ENCODE results near the gene HOXD1.
A peak's percentile ranks its signal among the peaks of the same experiment; 100 is the strongest.

HOXD1 gene

DNA sequence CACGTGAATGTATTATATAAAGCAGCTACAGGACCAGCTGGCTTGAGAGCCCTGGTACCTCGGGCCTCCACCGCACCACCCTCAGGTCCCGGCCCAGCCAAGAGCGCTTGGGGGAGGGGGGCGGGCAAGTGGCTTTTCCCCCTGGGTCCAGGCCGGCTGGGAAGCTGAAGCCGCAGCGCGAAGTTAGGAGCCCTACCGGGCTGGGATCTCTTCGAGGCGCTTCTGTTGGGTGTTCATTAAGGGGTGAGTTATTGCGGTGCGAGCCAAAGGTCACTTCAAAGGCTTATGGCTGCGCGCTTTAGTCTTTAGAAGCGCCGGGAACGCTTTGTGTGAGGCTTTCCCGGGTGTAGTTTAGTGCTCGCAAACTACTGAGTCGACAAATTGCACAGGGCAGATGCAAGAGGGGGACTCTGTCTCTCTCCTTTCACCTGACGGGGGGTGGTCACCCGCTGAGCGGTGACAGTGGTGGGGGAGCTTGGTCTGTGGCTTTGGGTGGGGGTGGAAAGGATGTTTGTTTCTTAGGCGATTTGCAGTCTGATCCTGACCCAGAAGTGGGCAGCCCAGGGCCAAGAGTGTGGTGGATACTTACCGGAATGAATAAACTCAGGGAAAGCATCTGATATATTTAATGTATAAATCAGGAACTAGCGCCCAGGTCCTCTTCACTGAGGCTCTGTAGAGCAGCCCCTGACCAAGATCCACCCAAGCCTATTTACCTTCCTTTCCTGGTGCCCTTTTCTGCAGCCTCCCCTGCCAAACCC lies 25.4 kb upstream of the HOXD1 start:
- intact Hi-C loops (cut with DNase I; ENCODE audit: low total_unique reads) = no loop called here
- H3K9me3 ChIP-seq = peaks cover 0 to 7% (median 0%) of the 10 kb centered on the region in 3 donors
- no peaks in the 10 kb centered on the region for H3K36me3 ChIP-seq
- H3K27ac ChIP-seq = no peak overlapping the region
- H3K4me3 ChIP-seq = no peak overlapping the region
- TF ChIP-seq, protein P1, sequence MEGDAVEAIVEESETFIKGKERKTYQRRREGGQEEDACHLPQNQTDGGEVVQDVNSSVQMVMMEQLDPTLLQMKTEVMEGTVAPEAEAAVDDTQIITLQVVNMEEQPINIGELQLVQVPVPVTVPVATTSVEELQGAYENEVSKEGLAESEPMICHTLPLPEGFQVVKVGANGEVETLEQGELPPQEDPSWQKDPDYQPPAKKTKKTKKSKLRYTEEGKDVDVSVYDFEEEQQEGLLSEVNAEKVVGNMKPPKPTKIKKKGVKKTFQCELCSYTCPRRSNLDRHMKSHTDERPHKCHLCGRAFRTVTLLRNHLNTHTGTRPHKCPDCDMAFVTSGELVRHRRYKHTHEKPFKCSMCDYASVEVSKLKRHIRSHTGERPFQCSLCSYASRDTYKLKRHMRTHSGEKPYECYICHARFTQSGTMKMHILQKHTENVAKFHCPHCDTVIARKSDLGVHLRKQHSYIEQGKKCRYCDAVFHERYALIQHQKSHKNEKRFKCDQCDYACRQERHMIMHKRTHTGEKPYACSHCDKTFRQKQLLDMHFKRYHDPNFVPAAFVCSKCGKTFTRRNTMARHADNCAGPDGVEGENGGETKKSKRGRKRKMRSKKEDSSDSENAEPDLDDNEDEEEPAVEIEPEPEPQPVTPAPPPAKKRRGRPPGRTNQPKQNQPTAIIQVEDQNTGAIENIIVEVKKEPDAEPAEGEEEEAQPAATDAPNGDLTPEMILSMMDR (IDR thresholded peaks at IDR 0.05) = no peak
- DNase-seq = no peak
- peaks cover 0 to 54% (median 36%) of the 10 kb centered on the region in 4 donors for H3K4me1 ChIP-seq
- H3K27me3 ChIP-seq = peaks cover 0 to 71% of the 10 kb centered on the region in 2 donors

DNA sequence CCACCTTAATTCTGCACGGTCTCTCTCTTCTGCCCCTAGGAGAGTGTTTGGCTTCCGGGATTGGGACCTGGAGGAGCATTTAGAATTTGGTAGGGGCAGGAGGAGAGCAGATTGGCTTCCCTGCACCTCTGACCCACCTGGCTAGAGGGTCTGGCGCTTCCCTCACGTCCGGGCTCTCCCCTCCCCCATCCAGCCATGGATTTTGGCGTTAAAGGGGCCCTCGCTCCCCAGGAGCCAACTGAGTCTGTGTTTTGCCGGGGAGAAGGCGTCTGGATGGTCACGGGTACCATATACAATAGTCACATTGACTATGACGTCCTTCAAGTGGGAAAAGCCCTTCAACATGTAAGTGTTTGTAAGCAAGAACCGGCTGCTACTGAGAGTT lies 24.8 kb upstream of the HOXD1 start:
- Histone ChIP-seq H3K36me3 (no peaks in the 10 kb centered on the region), H3K4me1 (peaks cover 0 to 54% (median 35%) of the 10 kb centered on the region in 4 donors), H3K9me3 (peaks cover 0 to 7% (median 0%) of the 10 kb centered on the region in 3 donors), H3K27ac (no peak overlapping the region), H3K4me3 (no peak overlapping the region), H3K27me3 (peaks cover 0 to 71% of the 10 kb centered on the region in 2 donors)
- intact Hi-C loops (cut with DNase I; ENCODE audit: low total_unique reads) = no loop called here
- DNase-seq = no peak
- TF ChIP-seq, protein P1 (IDR thresholded peaks at IDR 0.05) = no peak

DNA sequence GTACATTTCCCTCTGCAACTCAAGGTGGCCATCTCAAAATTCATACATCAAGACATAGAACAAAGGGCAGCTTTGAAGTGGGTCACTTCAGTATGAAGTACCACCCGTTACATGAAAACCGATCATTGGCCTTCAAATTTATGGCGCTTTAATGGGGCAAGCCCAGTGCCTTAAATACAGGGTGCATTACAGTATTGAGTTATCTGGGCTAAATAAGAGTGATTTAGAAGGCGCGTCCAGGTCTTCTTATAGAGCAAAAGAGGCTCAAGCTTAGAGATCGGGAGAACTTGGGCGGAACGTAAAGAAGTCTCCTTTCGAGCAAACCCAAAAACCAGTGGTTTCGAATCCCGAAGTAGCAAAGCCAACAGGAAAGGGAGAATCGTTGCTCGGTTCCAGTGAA lies 24.3 kb upstream of the HOXD1 start:
- intact Hi-C loops (cut with DNase I; ENCODE audit: low total_unique reads) = no loop called here
- no peak overlapping the region for H3K27ac ChIP-seq
- H3K9me3 ChIP-seq = peaks cover 0 to 7% (median 0%) of the 10 kb centered on the region in 3 donors
- no peaks in the 10 kb centered on the region for H3K36me3 ChIP-seq
- peaks cover 0 to 69% of the 10 kb centered on the region in 2 donors for H3K27me3 ChIP-seq
- no peak overlapping the region for H3K4me3 ChIP-seq
- H3K4me1 ChIP-seq = peaks cover 0 to 49% (median 30%) of the 10 kb centered on the region in 4 donors
- TF ChIP-seq, protein P1 (IDR thresholded peaks at IDR 0.05) = no peak
- DNase-seq = no peak

DNA sequence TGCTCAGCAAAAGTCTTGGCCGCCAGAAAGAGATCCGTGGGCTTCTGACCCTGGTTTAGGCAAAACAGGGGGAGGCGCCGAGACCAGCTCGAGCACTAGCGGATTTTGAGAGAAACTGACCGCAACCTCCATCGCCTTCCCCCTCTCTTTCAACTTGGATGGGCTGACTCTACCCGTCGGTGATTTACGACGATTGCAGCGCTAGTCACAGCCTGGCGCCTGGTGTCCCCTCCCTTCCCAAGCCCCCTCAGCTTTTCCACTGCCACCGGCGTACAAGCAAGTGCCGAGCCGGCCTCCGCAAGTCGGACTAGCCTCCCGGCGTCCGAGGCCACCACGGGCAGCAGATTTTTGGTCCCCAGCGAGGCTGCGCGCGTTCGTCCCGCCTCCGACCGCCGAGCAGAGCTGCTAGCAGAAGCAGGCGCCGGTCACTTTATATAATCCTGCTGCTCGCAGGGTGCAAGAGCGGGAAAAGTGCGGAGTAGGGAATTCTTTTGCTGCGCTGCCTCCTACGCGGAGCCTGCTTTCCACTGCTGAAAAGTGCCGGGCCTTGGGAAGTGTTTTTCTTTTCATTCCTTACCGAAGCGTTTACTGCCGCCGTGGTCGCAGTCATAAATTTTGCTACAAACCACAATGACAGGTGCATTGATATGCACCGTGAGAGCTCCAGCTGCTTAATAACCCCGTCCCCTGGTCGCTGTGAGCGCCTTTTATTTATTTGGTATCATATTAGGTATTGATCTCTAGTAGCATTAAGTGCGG lies 23.7 kb upstream of the HOXD1 start:
- peaks cover 0 to 43% (median 24%) of the 10 kb centered on the region in 4 donors for H3K4me1 ChIP-seq
- H3K9me3 ChIP-seq = peaks cover 0 to 7% (median 0%) of the 10 kb centered on the region in 3 donors
- H3K4me3 ChIP-seq = peak overlapping the region; percentile 6 to 33
- H3K27ac ChIP-seq = no peak overlapping the region
- intact Hi-C loops (cut with DNase I; ENCODE audit: low total_unique reads) = no loop called here
- H3K27me3 ChIP-seq = peaks cover 0 to 69% of the 10 kb centered on the region in 2 donors
- no peaks in the 10 kb centered on the region for H3K36me3 ChIP-seq
- no peak for DNase-seq
- TF ChIP-seq, protein P1 (IDR thresholded peaks at IDR 0.05) = no peak

DNA sequence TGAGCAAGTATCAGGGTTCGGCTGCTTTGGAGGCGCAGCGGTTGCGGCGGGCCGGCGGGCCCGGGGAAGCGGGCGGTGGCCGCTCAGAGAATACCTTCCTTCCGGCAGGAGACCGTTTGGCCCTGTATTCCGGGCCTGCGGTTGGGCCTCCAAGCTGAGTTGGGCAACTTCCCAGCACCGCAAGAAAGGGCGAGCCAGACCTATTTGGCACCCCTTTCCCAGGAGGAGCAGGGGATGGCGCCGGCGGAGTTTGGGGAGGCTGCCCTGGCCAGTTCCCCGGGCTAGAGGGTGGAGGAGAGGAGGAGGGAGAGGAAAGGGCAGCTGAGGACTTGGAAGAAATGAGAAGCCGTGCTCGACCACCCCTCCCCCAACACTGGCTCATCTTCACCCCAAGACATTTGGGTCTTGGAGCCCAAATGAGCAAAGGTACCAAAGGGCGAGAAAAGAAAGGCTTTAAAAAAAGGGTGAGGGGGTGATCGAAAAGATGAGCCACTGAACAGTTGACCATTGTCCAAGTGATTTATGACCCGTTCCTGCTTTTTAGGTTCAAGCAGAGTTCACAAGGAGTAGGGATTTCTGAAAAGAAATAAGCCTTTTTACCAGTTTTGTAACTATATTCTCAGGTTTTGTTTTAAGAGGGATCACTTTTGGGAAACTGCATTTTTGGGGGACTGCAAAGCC lies 23.0 kb upstream of the HOXD1 start:
- H3K9me3 ChIP-seq = peaks cover 0 to 7% (median 0%) of the 10 kb centered on the region in 3 donors
- DNase-seq = no peak
- H3K4me3 ChIP-seq = peak overlapping the region in 1 of 2 donors; percentile 33
- peaks cover 0 to 36% (median 17%) of the 10 kb centered on the region in 4 donors for H3K4me1 ChIP-seq
- TF ChIP-seq, protein P1 (IDR thresholded peaks at IDR 0.05) = no peak
- peaks cover 0 to 61% of the 10 kb centered on the region in 2 donors for H3K27me3 ChIP-seq
- intact Hi-C loops (cut with DNase I; ENCODE audit: low total_unique reads) = no loop called here
- no peaks in the 10 kb centered on the region for H3K36me3 ChIP-seq
- H3K27ac ChIP-seq = no peak overlapping the region
